Mesendoderm (in vitro differentiated cells): ENCODE results near the gene GPR135.

Source experiments
- DNase-seq: peaks from one replicate; pipeline ENCODE4 v3.0.0; 2013
- H2AK5ac ChIP-seq: 2 replicates; pipeline ENCODE4 v1.6.1; 2013; ENCODE audit warnings: low read length, inconsistent platforms
- H2BK120ac ChIP-seq: 2 replicates; pipeline ENCODE4 v1.6.1; 2013; ENCODE audit warnings: low read depth, mild to moderate bottlenecking, low read length, moderate library complexity, mixed read lengths
- H2BK15ac ChIP-seq: replicated peaks from 2 replicates; pipeline ENCODE4 v1.6.1; 2013; ENCODE audit warnings: low read depth, mild to moderate bottlenecking, moderate library complexity
- H2BK5ac ChIP-seq: 2 replicates; pipeline ENCODE4 v1.6.1; 2013; ENCODE audit warnings: low read length, inconsistent platforms
- H3K18ac ChIP-seq: 2 replicates; pipeline ENCODE4 v1.6.1; 2013; ENCODE audit warnings: mild to moderate bottlenecking, low read length, mixed read lengths
- H3K23ac ChIP-seq: one replicate; pipeline ENCODE4 v1.6.1; 2013; ENCODE audit warnings: low read length
- H3K27ac ChIP-seq: 2 replicates; pipeline ENCODE4 v1.5.1; 2013; ENCODE audit warnings: low read depth, mild to moderate bottlenecking, inconsistent platforms, low read length, moderate library complexity
- H3K27me3 ChIP-seq: 2 replicates; pipeline ENCODE4 v1.6.1; 2013; ENCODE audit warnings: low read length, control low read depth, mild to moderate bottlenecking, inconsistent platforms; ENCODE audit not compliant: insufficient read depth, poor library complexity
- H3K36me3 ChIP-seq: 2 replicates; pipeline ENCODE4 v1.6.1; 2013; ENCODE audit warnings: low read length, inconsistent platforms; ENCODE audit not compliant: control insufficient read depth, insufficient read depth
- H3K4ac ChIP-seq: one replicate; pipeline ENCODE4 v1.6.1; 2013; ENCODE audit warnings: low read depth, mild to moderate bottlenecking, low read length, moderate library complexity
- H3K4me1 ChIP-seq: 2 replicates; pipeline ENCODE4 v1.6.1; 2013; ENCODE audit warnings: low read depth, low read length, inconsistent platforms; ENCODE audit not compliant: control insufficient read depth
- H3K4me2 ChIP-seq: 2 replicates; pipeline ENCODE4 v1.6.1; 2013; ENCODE audit warnings: low read length
- H3K4me3 ChIP-seq: 2 replicates; pipeline ENCODE4 v1.5.1; 2013; ENCODE audit warnings: mild to moderate bottlenecking, low read length
- H3K56ac ChIP-seq: one replicate; pipeline ENCODE4 v1.6.1; 2013; ENCODE audit warnings: low read length
- H3K79me1 ChIP-seq: 2 replicates; pipeline ENCODE4 v1.6.1; 2013; ENCODE audit warnings: low read length, inconsistent platforms
- H3K79me2 ChIP-seq: 2 replicates; pipeline ENCODE4 v1.6.1; 2013; ENCODE audit warnings: mild to moderate bottlenecking, low read length; ENCODE audit not compliant: control insufficient read depth, insufficient read depth
- H3K9ac ChIP-seq: 2 replicates; pipeline ENCODE4 v1.6.1; 2013; ENCODE audit warnings: low read length, inconsistent platforms
- H4K5ac ChIP-seq: one replicate; pipeline ENCODE4 v1.6.1; 2013; ENCODE audit warnings: low read length
- H4K8ac ChIP-seq: one replicate; pipeline ENCODE4 v1.6.1; 2013; ENCODE audit warnings: low read depth, mild to moderate bottlenecking, control low read depth, low read length, moderate library complexity
- WGBS: extraction: QIAGEN DNeasy Blood & Tissue Kit; methylation state at CpG from one replicate; pipeline ENCODE4 v1.1.7; 2013; ENCODE audit warnings: low lambda C conversion rate, missing lambda C conversion rate; ENCODE audit not compliant: insufficient coverage; ENCODE audit errors: extremely low coverage; 5-methylcytosine and 5-hydroxymethylcytosine counted together

GPR135 gene

DNA sequence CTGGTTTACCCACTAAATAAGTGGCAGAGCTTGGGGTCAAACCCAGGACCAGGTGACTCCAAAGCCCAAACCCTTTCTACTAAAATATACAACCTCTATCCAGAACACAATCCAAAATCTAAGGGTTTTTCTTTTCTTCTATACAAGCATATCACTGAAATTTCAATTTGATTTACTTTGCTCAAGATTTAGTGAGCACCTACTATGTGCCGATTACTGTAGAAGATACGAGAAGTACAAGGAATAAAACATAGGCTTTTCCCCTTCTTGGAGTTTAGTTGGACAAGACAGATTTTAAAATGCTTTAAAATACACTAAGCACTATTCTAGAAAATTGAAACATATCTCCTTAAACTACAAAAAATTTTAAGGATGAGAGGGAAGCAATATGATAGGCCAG is 16.2 kb upstream of the GPR135 start:
- H3K4me3 ChIP-seq: no peak overlapping the region
- no peak overlapping the region for H2BK15ac ChIP-seq
- no peak overlapping the region for H3K56ac ChIP-seq
- no peaks in the 10 kb centered on the region for H3K27me3 ChIP-seq
- H3K4me2 ChIP-seq: no peak overlapping the region
- H3K23ac ChIP-seq: no peak overlapping the region
- DNase-seq: no peak
- no peak overlapping the region for H2BK5ac ChIP-seq
- no peak overlapping the region for H3K18ac ChIP-seq
- no peak overlapping the region for H2AK5ac ChIP-seq
- H4K5ac ChIP-seq: no peak overlapping the region
- H3K4ac ChIP-seq: no peak overlapping the region
- H3K4me1 ChIP-seq: peaks cover 7% of the 10 kb centered on the region
- H3K27ac ChIP-seq: no peak overlapping the region
- peaks cover 25% of the 10 kb centered on the region for H3K79me2 ChIP-seq
- no peak overlapping the region for H2BK120ac ChIP-seq
- no peaks in the 10 kb centered on the region for H3K36me3 ChIP-seq
- no peak overlapping the region for H4K8ac ChIP-seq
- no CpG with 5 or more reads among the region's 2 CpGs for WGBS
- H3K9ac ChIP-seq: no peak overlapping the region
- H3K79me1 ChIP-seq: peaks cover 13% of the 10 kb centered on the region

DNA sequence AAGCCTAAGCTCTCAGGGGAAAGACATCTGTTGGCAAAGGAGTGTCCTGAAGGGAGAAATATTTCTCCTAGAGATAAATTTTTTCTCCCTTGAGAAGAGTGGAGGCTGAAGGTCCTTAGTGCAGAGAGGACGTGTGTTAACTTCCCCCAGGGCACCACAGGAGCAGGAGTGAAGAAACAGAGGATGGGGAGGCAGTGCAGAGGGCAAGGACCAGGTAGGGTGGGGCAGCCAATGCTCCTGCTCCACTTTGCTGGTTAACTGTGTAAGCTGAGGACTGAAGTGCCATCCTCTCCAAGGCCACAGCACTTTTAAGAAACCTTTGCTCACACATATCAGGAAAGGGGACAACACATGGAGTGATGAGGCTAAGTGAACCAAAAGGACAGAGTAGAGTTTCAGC is 15.0 kb upstream of the GPR135 start:
- Histone ChIP-seq H3K18ac (no peak overlapping the region), H2AK5ac (no peak overlapping the region), H2BK5ac (no peak overlapping the region), H3K4me3 (no peak overlapping the region), H4K8ac (no peak overlapping the region), H3K4me1 (peaks cover 7% of the 10 kb centered on the region), H3K56ac (no peak overlapping the region), H3K36me3 (no peaks in the 10 kb centered on the region), H2BK15ac (no peak overlapping the region), H4K5ac (no peak overlapping the region), H3K27me3 (no peaks in the 10 kb centered on the region), H3K79me2 (peaks cover 21% of the 10 kb centered on the region), H3K4me2 (no peak overlapping the region), H3K23ac (no peak overlapping the region), H3K79me1 (peaks cover 13% of the 10 kb centered on the region), H3K4ac (no peak overlapping the region), H3K27ac (no peak overlapping the region), H3K9ac (no peak overlapping the region), H2BK120ac (no peak overlapping the region)
- DNase-seq: no peak
- no CpG with 5 or more reads among the region's 1 CpG for WGBS

DNA sequence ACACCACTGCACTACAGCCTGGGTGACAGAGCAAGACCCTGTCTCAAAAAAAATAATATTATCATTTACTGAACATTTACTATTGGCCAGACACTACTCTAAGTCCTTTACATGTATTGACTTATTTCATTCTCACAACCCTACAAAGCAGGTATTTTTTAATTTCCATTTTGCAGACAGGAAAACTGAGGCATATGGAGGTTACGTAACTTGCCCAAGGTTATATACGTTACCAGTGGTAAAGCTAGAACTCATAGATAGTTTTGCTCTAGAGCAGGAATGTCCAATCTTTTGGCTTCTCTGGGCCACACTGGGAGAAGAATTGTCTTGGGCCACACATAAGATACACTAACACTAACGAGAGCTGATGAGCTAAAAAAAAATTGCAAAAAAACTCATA is 13.4 kb upstream of the GPR135 start:
- no peaks in the 10 kb centered on the region for H3K27me3 ChIP-seq
- H3K79me1 ChIP-seq: peaks cover 11% of the 10 kb centered on the region
- H3K36me3 ChIP-seq: peaks cover 2% of the 10 kb centered on the region
- H3K79me2 ChIP-seq: peaks cover 16% of the 10 kb centered on the region
- H3K9ac ChIP-seq: no peak overlapping the region
- no peak overlapping the region for H3K4me3 ChIP-seq
- H3K18ac ChIP-seq: no peak overlapping the region
- no peak overlapping the region for H2BK120ac ChIP-seq
- no peak overlapping the region for H2BK15ac ChIP-seq
- no peak overlapping the region for H4K5ac ChIP-seq
- H2BK5ac ChIP-seq: no peak overlapping the region
- H3K23ac ChIP-seq: no peak overlapping the region
- no CpG with 5 or more reads among the region's 3 CpGs for WGBS
- H3K56ac ChIP-seq: no peak overlapping the region
- H3K4me2 ChIP-seq: no peak overlapping the region
- H2AK5ac ChIP-seq: no peak overlapping the region
- peaks cover 7% of the 10 kb centered on the region for H3K4me1 ChIP-seq
- H3K27ac ChIP-seq: no peak overlapping the region
- no peak for DNase-seq
- no peak overlapping the region for H4K8ac ChIP-seq
- no peak overlapping the region for H3K4ac ChIP-seq

DNA sequence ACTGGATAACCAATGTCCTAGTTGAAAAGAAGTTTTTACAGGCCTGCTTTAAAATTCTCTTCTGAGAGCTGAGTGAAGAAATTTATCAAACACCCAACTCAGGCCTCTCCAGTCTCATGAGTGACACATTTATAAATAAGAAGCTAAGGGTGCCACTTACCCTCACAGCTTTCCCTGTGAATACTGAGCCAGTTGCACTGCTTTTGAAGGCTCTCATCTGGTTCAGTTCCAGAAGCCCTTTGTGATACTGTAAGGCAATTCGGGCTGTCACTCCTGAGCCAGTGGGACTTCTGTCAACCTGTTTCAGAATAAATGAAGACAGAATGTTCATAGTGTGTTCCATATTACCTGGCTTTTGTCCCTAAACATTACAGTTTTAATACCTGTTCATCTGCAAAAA is 10.5 kb upstream of the GPR135 start:
- H3K4ac ChIP-seq: no peak overlapping the region
- H3K36me3 ChIP-seq: peaks cover 2% of the 10 kb centered on the region
- H3K23ac ChIP-seq: no peak overlapping the region
- H2BK15ac ChIP-seq: no peak overlapping the region
- no peak overlapping the region for H2AK5ac ChIP-seq
- no peak for DNase-seq
- H3K4me3 ChIP-seq: no peak overlapping the region
- H3K27ac ChIP-seq: no peak overlapping the region
- no peak overlapping the region for H2BK5ac ChIP-seq
- H3K56ac ChIP-seq: no peak overlapping the region
- no peaks in the 10 kb centered on the region for H3K27me3 ChIP-seq
- no CpG with 5 or more reads among the region's 1 CpG for WGBS
- no peak overlapping the region for H3K4me2 ChIP-seq
- H4K5ac ChIP-seq: no peak overlapping the region
- H3K79me2 ChIP-seq: peaks cover 2% of the 10 kb centered on the region
- H3K9ac ChIP-seq: no peak overlapping the region
- H4K8ac ChIP-seq: no peak overlapping the region
- H3K79me1 ChIP-seq: peaks cover 2% of the 10 kb centered on the region
- H3K18ac ChIP-seq: no peak overlapping the region
- H2BK120ac ChIP-seq: no peak overlapping the region
- no peaks in the 10 kb centered on the region for H3K4me1 ChIP-seq

DNA sequence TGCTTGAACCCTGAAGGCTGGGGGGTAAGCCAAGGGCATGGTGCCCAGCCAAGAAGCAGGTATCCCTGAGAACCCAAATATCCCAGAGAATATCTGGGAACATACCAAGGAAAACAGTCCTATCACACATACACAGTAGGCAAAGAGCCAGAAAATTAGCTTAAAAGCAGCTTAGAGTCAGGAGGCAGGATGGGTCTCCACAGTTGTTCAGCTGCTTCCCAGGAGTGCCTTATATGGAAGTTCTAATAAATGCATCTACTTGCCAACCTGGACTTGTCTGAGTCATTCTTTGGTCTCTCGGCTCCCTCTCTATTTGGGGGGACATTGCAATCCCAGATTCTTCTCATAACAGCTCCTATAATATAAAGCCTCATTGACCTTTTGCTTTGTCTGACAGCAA is 9.0 kb upstream of the GPR135 start:
- H3K36me3 ChIP-seq: peaks cover 2% of the 10 kb centered on the region
- no peak overlapping the region for H4K8ac ChIP-seq
- no CpG with 5 or more reads among the region's 1 CpG for WGBS
- no peak overlapping the region for H4K5ac ChIP-seq
- DNase-seq: no peak
- H3K9ac ChIP-seq: no peak overlapping the region
- H3K79me2 ChIP-seq: no peaks in the 10 kb centered on the region
- H3K27ac ChIP-seq: no peak overlapping the region
- no peak overlapping the region for H3K18ac ChIP-seq
- no peak overlapping the region for H2BK15ac ChIP-seq
- H3K79me1 ChIP-seq: peaks cover 2% of the 10 kb centered on the region
- H3K4me3 ChIP-seq: no peak overlapping the region
- H3K56ac ChIP-seq: no peak overlapping the region
- no peak overlapping the region for H3K4ac ChIP-seq
- no peak overlapping the region for H3K23ac ChIP-seq
- H3K27me3 ChIP-seq: no peaks in the 10 kb centered on the region
- no peak overlapping the region for H2BK5ac ChIP-seq
- H2AK5ac ChIP-seq: no peak overlapping the region
- no peaks in the 10 kb centered on the region for H3K4me1 ChIP-seq
- no peak overlapping the region for H2BK120ac ChIP-seq
- H3K4me2 ChIP-seq: no peak overlapping the region

DNA sequence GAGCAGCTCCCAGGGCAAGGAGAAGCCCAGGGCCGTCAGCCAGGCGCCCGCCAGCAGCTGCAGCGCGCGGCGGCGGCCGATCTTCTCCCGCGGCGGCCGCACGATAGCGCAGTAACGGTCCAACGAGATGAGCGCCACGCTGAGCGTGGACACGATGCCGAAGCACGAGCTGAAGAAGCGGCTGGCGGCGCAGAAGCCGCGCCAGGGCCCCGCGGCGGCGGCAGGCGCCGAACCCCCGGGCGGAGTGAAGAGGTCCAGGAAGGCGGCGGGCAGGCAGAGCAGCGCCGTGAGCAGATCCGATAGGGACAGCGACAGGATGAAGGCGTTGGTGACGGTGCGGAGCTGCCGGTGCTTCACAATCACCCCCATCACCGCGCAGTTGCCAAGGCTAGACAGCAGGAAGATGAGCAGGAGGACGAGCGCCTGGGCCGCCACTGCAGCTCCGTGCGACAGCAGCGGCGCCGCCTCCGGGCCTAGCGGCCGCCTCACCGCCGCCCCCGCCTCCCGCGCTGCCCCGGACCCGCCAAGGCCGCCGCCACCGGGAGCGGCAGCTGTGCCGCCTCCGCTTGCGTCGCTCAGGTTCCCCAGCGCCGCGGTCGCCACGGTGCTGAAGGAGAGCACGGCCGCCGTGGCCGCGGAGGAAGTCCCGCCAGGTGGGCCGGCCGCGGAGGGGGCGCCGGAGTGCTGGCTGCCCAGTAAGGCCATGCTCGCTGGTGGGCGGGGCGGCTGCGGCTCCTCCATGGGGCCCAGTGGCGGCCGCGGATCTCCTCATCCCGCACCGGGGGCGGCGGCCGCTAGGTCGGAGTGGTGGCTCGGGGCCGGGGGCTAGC is 479 bp downstream of the GPR135 start:
- Histone ChIP-seq H3K4me2 (peak overlapping the region; percentile 89), H2AK5ac (no peak overlapping the region), H3K23ac (no peak overlapping the region), H3K4ac (no peak overlapping the region), H3K18ac (no peak overlapping the region), H3K79me2 (no peaks in the 10 kb centered on the region), H3K4me3 (peak overlapping the region; percentile 48), H2BK15ac (no peak overlapping the region), H4K5ac (no peak overlapping the region), H3K27me3 (peaks cover 2% of the 10 kb centered on the region), H4K8ac (no peak overlapping the region), H3K56ac (peak overlapping the region; percentile 73), H2BK5ac (no peak overlapping the region), H3K27ac (no peak overlapping the region), H3K9ac (peak overlapping the region; percentile 72), H3K36me3 (no peaks in the 10 kb centered on the region), H3K79me1 (no peaks in the 10 kb centered on the region), H2BK120ac (no peak overlapping the region), H3K4me1 (no peaks in the 10 kb centered on the region)
- DNase-seq: peak; percentile 81
- WGBS: no CpG with 5 or more reads among the region's 105 CpGs
